ENCODE results near the gene RAB3A. TPM values are rescaled to one million over a fixed set of nuclear protein-coding genes. Genes with fewer than 3 reads are reported as not detected.

The RAB3A gene
- total RNA-seq, 2 experiments from 2014 or later: 4.9 to 8.6 TPM

DNA sequence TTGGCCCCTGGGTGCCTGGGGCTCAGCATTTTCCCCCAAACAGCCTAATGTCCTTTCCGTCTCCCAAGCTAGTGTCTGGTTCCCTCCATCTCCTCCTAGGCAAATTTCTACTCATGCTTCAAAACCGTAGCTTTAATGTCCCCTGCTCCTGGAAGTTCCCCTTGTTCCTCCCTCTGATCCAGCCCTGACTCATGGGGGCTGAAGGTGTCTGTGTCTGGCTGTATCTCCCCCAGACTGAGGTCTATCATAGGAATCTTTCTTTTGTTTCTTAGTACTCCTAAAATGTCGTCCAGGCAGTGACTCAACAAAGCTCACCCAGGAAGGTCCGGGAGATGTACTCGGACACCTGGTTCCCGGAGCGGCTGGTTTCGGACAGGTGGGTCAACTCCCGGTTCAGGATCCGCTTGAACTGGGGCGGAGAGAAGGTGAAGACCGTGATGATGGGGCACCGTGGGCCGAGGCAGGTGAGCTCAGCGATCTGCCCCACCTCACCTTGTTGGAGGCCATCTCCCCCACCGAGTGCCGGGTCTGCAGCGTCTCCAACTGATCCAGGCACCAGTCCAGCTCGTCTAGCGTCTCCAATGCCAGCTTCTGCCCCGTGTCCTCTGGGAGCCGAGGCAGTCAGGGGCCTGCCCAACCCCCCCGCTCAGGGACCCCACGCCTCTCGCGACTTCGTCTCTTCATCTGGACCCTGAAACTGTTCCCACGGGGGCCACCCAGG, 16.2 kb upstream of the RAB3A start:
- no peak for DNase-seq (ENCODE audit: low spot score)
- Histone ChIP-seq H3K36me3 (ENCODE audit: insufficient read depth, low read length) (no peaks in the 10 kb centered on the region), H3K9me2 (ENCODE audit: insufficient read depth, low read length) (no peaks in the 10 kb centered on the region), H2AFZ (ENCODE audit: low read length) (no peak overlapping the region), H3K4me3 (ENCODE audit: low read depth, low read length, poor library complexity, severe bottlenecking) (no peak overlapping the region), H3K9me3 (ENCODE audit: low read length) (no peaks in the 10 kb centered on the region), H3K79me2 (ENCODE audit: insufficient read depth, low read depth, low read length) (no peaks in the 10 kb centered on the region), H3K4me1 (ENCODE audit: insufficient read depth, low read length, poor library complexity, severe bottlenecking) (peaks cover 12% of the 10 kb centered on the region), H3K4me2 (ENCODE audit: low read length) (no peak overlapping the region), H4K20me1 (ENCODE audit: insufficient read depth, low read length) (no peaks in the 10 kb centered on the region), H3K27ac (ENCODE audit: low read depth, low read length, poor library complexity, severe bottlenecking) (no peak overlapping the region)
- no TSS peak for BruUV-seq (replicated peaks)
- ChIA-PET POLR2A (interaction anchor here (0.6 kb wide), 1 partner anchor 132 kb away, joined by 3 read pairs; no protein-coding TSS in a partner anchor), CTCF (ENCODE audit: unreplicated experiment) (no interaction called here)
- intact Hi-C loops (cut with micrococcal nuclease; ENCODE audit: unreplicated experiment): no loop called here
- TF ChIP-seq, protein P1, sequence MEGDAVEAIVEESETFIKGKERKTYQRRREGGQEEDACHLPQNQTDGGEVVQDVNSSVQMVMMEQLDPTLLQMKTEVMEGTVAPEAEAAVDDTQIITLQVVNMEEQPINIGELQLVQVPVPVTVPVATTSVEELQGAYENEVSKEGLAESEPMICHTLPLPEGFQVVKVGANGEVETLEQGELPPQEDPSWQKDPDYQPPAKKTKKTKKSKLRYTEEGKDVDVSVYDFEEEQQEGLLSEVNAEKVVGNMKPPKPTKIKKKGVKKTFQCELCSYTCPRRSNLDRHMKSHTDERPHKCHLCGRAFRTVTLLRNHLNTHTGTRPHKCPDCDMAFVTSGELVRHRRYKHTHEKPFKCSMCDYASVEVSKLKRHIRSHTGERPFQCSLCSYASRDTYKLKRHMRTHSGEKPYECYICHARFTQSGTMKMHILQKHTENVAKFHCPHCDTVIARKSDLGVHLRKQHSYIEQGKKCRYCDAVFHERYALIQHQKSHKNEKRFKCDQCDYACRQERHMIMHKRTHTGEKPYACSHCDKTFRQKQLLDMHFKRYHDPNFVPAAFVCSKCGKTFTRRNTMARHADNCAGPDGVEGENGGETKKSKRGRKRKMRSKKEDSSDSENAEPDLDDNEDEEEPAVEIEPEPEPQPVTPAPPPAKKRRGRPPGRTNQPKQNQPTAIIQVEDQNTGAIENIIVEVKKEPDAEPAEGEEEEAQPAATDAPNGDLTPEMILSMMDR (conservative IDR thresholded peaks at IDR 0.05; ENCODE audit: low read length): no peak
- no peak for TF ChIP-seq EZH2phosphoT487 (IDR thresholded peaks at IDR 0.05; ENCODE audit: borderline replicate concordance, low read depth, low read length)

DNA sequence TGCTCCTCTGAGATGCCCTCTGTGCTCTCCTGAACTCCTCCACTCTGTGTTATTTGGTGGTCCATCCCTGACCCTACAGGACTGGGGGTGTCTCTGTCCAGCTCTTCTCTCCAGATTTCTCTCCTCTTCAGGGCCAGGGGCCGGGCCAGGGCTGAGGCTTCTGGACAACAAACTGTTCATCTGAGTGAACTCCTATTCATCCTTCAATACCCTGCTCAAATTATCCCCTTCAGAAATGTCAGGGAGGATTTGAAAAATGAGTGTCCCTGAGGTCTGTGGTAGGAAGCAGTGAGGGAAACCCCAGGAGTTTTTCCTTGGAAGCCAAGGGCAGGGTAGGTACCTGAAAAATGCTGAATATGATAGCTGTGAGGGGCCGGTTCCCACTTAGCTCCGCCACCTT, 14.8 kb upstream of the RAB3A start:
- H3K4me1 ChIP-seq (ENCODE audit: insufficient read depth, low read length, poor library complexity, severe bottlenecking): no peaks in the 10 kb centered on the region
- ChIA-PET POLR2A (interaction anchor here (0.7 kb wide), 1 partner anchor 531 kb away, joined by 3 read pairs; no protein-coding TSS in a partner anchor), CTCF (ENCODE audit: unreplicated experiment) (no interaction called here)
- H3K4me3 ChIP-seq (ENCODE audit: low read depth, low read length, poor library complexity, severe bottlenecking): no peak overlapping the region
- H3K9me2 ChIP-seq (ENCODE audit: insufficient read depth, low read length): no peaks in the 10 kb centered on the region
- BruUV-seq (replicated peaks): no TSS peak
- no peak for TF ChIP-seq EZH2phosphoT487 (IDR thresholded peaks at IDR 0.05; ENCODE audit: borderline replicate concordance, low read depth, low read length)
- TF ChIP-seq, protein P1 (conservative IDR thresholded peaks at IDR 0.05; ENCODE audit: low read length): no peak
- H3K36me3 ChIP-seq (ENCODE audit: insufficient read depth, low read length): no peaks in the 10 kb centered on the region
- no peaks in the 10 kb centered on the region for H4K20me1 ChIP-seq (ENCODE audit: insufficient read depth, low read length)
- H3K79me2 ChIP-seq (ENCODE audit: insufficient read depth, low read depth, low read length): no peaks in the 10 kb centered on the region
- intact Hi-C loops (cut with micrococcal nuclease; ENCODE audit: unreplicated experiment): no loop called here
- H3K9me3 ChIP-seq (ENCODE audit: low read length): no peaks in the 10 kb centered on the region
- H2AFZ ChIP-seq (ENCODE audit: low read length): no peak overlapping the region
- H3K4me2 ChIP-seq (ENCODE audit: low read length): no peak overlapping the region
- no peak overlapping the region for H3K27ac ChIP-seq (ENCODE audit: low read depth, low read length, poor library complexity, severe bottlenecking)
- no peak for DNase-seq (ENCODE audit: low spot score)

DNA sequence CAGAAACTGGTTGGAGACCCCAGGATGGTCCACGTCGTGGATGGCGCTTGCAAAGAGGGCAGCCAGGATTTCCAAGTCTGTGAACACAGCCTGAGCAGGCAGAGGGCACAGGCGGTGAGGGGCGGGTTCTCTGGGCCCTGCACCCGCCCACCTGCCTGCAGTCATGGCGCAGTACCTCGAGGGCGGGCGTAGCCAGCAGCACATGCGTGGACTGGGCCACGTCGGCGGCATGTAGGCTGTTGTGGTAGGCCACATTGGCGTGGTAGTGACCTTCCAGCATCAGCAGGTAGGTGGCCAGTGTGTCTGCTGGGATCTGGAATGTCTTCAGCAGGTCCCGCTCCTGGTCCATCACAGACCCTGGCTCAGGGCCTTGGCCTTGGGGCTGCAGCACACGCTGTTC, 14.3 kb upstream of the RAB3A start:
- no peaks in the 10 kb centered on the region for H3K9me2 ChIP-seq (ENCODE audit: insufficient read depth, low read length)
- H3K27ac ChIP-seq (ENCODE audit: low read depth, low read length, poor library complexity, severe bottlenecking): no peak overlapping the region
- no peaks in the 10 kb centered on the region for H3K4me1 ChIP-seq (ENCODE audit: insufficient read depth, low read length, poor library complexity, severe bottlenecking)
- H4K20me1 ChIP-seq (ENCODE audit: insufficient read depth, low read length): no peaks in the 10 kb centered on the region
- no peak overlapping the region for H2AFZ ChIP-seq (ENCODE audit: low read length)
- no peaks in the 10 kb centered on the region for H3K9me3 ChIP-seq (ENCODE audit: low read length)
- no TSS peak for BruUV-seq (replicated peaks)
- TF ChIP-seq, protein P1 (conservative IDR thresholded peaks at IDR 0.05; ENCODE audit: low read length): no peak
- no peak for TF ChIP-seq EZH2phosphoT487 (IDR thresholded peaks at IDR 0.05; ENCODE audit: borderline replicate concordance, low read depth, low read length)
- ChIA-PET POLR2A (no interaction called here), CTCF (ENCODE audit: unreplicated experiment) (no interaction called here)
- no peaks in the 10 kb centered on the region for H3K79me2 ChIP-seq (ENCODE audit: insufficient read depth, low read depth, low read length)
- intact Hi-C loops (cut with micrococcal nuclease; ENCODE audit: unreplicated experiment): no loop called here
- H3K36me3 ChIP-seq (ENCODE audit: insufficient read depth, low read length): no peaks in the 10 kb centered on the region
- H3K4me3 ChIP-seq (ENCODE audit: low read depth, low read length, poor library complexity, severe bottlenecking): no peak overlapping the region
- no peak for DNase-seq (ENCODE audit: low spot score)
- no peak overlapping the region for H3K4me2 ChIP-seq (ENCODE audit: low read length)
